ENCODE results near the gene S100A13. TPM values are rescaled to one million over a fixed set of nuclear protein-coding genes. Genes with fewer than 3 reads are reported as not detected.

Gene S100A13
- polyA plus RNA-seq, 2 donors = 74.3 to 122 TPM

GRCh38 chr1:153569465-153569864 is 57.8 kb downstream of the S100A13 start:
- Histone ChIP-seq H3K27me3 (ENCODE audit: control insufficient read depth in 1 of 2, insufficient read depth in 2 of 2, low read length in 2 of 2) (no peaks in the 10 kb centered on the region), H3K36me3 (ENCODE audit: control insufficient read depth in 2 of 2, insufficient read depth in 2 of 2, low read length in 1 of 2) (no peaks in the 10 kb centered on the region), H3K4me1 (ENCODE audit: control insufficient read depth in 2 of 2, insufficient read depth in 2 of 2, low read length in 1 of 2) (peaks cover 5 to 23% of the 10 kb centered on the region in 2 donors), H3K27ac (ENCODE audit: low read depth in 2 of 2, low read length in 1 of 2) (peak overlapping the region in 1 of 2 donors; percentile 3), H3K9me3 (ENCODE audit: control insufficient read depth in 2 of 2, insufficient read depth in 1 of 2, low read depth in 1 of 2, low read length in 1 of 2) (no peaks in the 10 kb centered on the region), H3K4me3 (ENCODE audit: low read depth in 1 of 2, low read length in 2 of 2) (no peak overlapping the region)
- 81 to 85% methylated on average over 8 of the region's 8 CpGs for WGBS, 2 donors

Other genes with a start within 250 kb of the S100A13 start
- gene S100A8, start 236.4 kb downstream of the S100A13 start, polyA plus RNA-seq = over 10,000 TPM; 44,360 to 65,887 TPM
- gene S100A7A, start 211.0 kb downstream of the S100A13 start, polyA plus RNA-seq = 1 to 10 TPM in 1 of 2 donors, under 1 TPM in 1; 0.02 to 1.3 TPM
- gene S100A7, start 166.9 kb downstream of the S100A13 start, polyA plus RNA-seq = 100 to 1,000 TPM; 115 to 689 TPM
- gene S100A6, start 91.5 kb downstream of the S100A13 start, polyA plus RNA-seq = 1,000 to 10,000 TPM in 1 of 2 donors, 100 to 1,000 TPM in 1; 936 to 2,978 TPM
- gene S100A5, start 86.6 kb downstream of the S100A13 start, polyA plus RNA-seq = under 1 TPM in 1 of 2 donors, not detected in 1; 0.11 TPM
- 100 to 1,000 TPM; 145 to 249 TPM for gene S100A4, start 81.7 kb downstream of the S100A13 start, polyA plus RNA-seq
- 10 to 100 TPM; 10.2 to 27.5 TPM for gene S100A3, start 78.2 kb downstream of the S100A13 start, polyA plus RNA-seq
- gene S100A2, start 61.7 kb downstream of the S100A13 start, polyA plus RNA-seq = 1,000 to 10,000 TPM; 2,831 to 3,591 TPM
- gene S100A16, start 14.4 kb downstream of the S100A13 start, polyA plus RNA-seq = 1,000 to 10,000 TPM; 2,016 to 2,151 TPM
- 1,000 to 10,000 TPM; 2,532 to 3,167 TPM for gene S100A14, start 11.2 kb downstream of the S100A13 start, polyA plus RNA-seq
- 1 to 10 TPM in 1 of 2 donors, under 1 TPM in 1; 0.93 to 2.3 TPM for gene S100A1, start 929 bp upstream of the S100A13 start, polyA plus RNA-seq
- 10 to 100 TPM; 41.6 to 45.5 TPM for gene CHTOP, start 6.6 kb upstream of the S100A13 start, polyA plus RNA-seq
- gene SNAPIN, start 31.2 kb upstream of the S100A13 start, polyA plus RNA-seq = 10 to 100 TPM; 20.0 to 35.3 TPM
- gene ILF2, start 43.5 kb upstream of the S100A13 start, polyA plus RNA-seq = 10 to 100 TPM; 22.5 to 99.9 TPM
- gene NPR1, start 51.2 kb upstream of the S100A13 start, polyA plus RNA-seq = 1 to 10 TPM; 2.2 to 3.6 TPM
- 10 to 100 TPM; 16.4 to 30.8 TPM for gene INTS3, start 100.5 kb upstream of the S100A13 start, polyA plus RNA-seq
- 10 to 100 TPM; 18.6 to 30.9 TPM for gene SLC27A3, start 147.9 kb upstream of the S100A13 start, polyA plus RNA-seq